ENCODE measurements around the gene KIF2C. TPM values are rescaled to one million over a fixed set of nuclear protein-coding genes. Genes with fewer than 3 reads are reported as not detected.

Gene KIF2C
- polyA plus RNA-seq, 2 of the 4 experiments (the other 2 are of a cell fraction): 26.9 to 40.5 TPM

GRCh38 chr1:44817307-44817706 is 77.7 kb downstream of the KIF2C start:
- no peak overlapping the region for H3K4me2 ChIP-seq
- no peak for FAIRE-seq
- no peak for DNase-seq (ENCODE audit: low read depth in 1 of 2, low spot score in 1 of 2)
- TF ChIP-seq HOXA7 (CRISPR knock-in tag; IDR thresholded peaks at IDR 0.05): no peak
- TF ChIP-seq FOSB (CRISPR knock-in tag; IDR thresholded peaks at IDR 0.05): no peak
- no peak for TF ChIP-seq RFX5 (IDR thresholded peaks at IDR 0.05)
- TF ChIP-seq MAZ (IDR thresholded peaks at IDR 0.05; ENCODE audit: borderline replicate concordance, low read depth, low read length): no peak
- TF ChIP-seq BHLHE40 (IDR thresholded peaks at IDR 0.05; ENCODE audit: low read depth, low read length): no peak
- TF ChIP-seq POLR2A (IDR thresholded peaks at IDR 0.05; ENCODE audit: low read length): no peak
- no peak for TF ChIP-seq ZFP36 (IDR thresholded peaks at IDR 0.05; ENCODE audit: borderline replicate concordance, partially characterized antibody)
- no peak for TF ChIP-seq BCL3 (IDR thresholded peaks at IDR 0.05)
- TF ChIP-seq RCOR1 (IDR thresholded peaks at IDR 0.05; ENCODE audit: low read depth, low read length): no peak
- TF ChIP-seq CHD2 (IDR thresholded peaks at IDR 0.05; ENCODE audit: low read length, partially characterized antibody): no peak
- no peak for TF ChIP-seq PHF8 (IDR thresholded peaks at IDR 0.05; ENCODE audit: borderline replicate concordance, low read depth)
- no peak for TF ChIP-seq USF2 (IDR thresholded peaks at IDR 0.05)
- TF ChIP-seq HDAC2 (IDR thresholded peaks at IDR 0.05): no peak
- TF ChIP-seq ZNF302 (CRISPR knock-in tag; IDR thresholded peaks at IDR 0.05): no peak
- no peak for TF ChIP-seq HMGXB4 (CRISPR knock-in tag; IDR thresholded peaks at IDR 0.05; ENCODE audit: borderline replicate concordance)
- no peak for TF ChIP-seq FOXS1 (CRISPR knock-in tag; IDR thresholded peaks at IDR 0.05)
- TF ChIP-seq ATOH8 (CRISPR knock-in tag; IDR thresholded peaks at IDR 0.05; ENCODE audit: low read depth): no peak
- no peak for TF ChIP-seq KDM1A (IDR thresholded peaks at IDR 0.05; ENCODE audit: low read depth)
- no peaks in the 10 kb centered on the region for H3K9me3 ChIP-seq
- ChIA-PET CTCF (interaction anchor here (0.6 to 4.3 kb wide), 7 partner anchors 8 to 87 kb away, joined by 3 to 21 read pairs (median 3); partner anchors contain the start of genes BTBD19 and PLK3), POLR2A (interaction anchor here (0.6 to 3.0 kb wide), 3 partner anchors 9 to 17 kb away, joined by 3 to 57 read pairs (median 4); partner anchors contain the start of genes BTBD19, DYNLT4 and PLK3)
- 89% methylated on average over 2 of the region's 2 CpGs for WGBS (ENCODE audit: missing lambda C conversion rate)
- no peak for ATAC-seq
- no peak overlapping the region for H3K4me3 ChIP-seq
- peaks cover 19% of the 10 kb centered on the region for H3K4me1 ChIP-seq
- H3K27ac ChIP-seq: no peak overlapping the region

Small RNA genes within 50 kb of the gene (small RNA-seq; reads per million reads assigned to genes)
- 246 to 3,824 (median 1,687) reads per million in 6 experiments for gene RNU5D-1
- 6.0 to 706 (median 146) reads per million in 6 experiments for gene RNU5F-1
- 152 to 1,703 (median 937) reads per million in 6 experiments for gene SNORD38A
- gene SNORD38B: 0 reads per million in 6 experiments
- gene SNORD46: 0.35 to 72.2 (median 3.4) reads per million in 6 experiments
- gene SNORD55: 0 reads per million in 6 experiments

Other genes with a start within 250 kb of the KIF2C start
- gene TMEM53, start 65.4 kb upstream of the KIF2C start, polyA plus RNA-seq (2011; rRNA removed): 6.2 and 8.9 TPM in 2 replicates
- gene TMEM53, start 65.4 kb upstream of the KIF2C start, polyA plus RNA-seq (2017; fragmentation: RNase III; extraction: RNeasy Plus Mini Kit Qiagen cat#74134 plus additional on column Dnase treatment): 4.8 to 8.9 TPM (median 8.0 TPM) in 3 replicates
- gene ARMH1, start 65.1 kb upstream of the KIF2C start, polyA plus RNA-seq (2011; rRNA removed): 2.7 TPM in 2 replicates
- gene ARMH1, start 65.1 kb upstream of the KIF2C start, polyA plus RNA-seq (2017; fragmentation: RNase III; extraction: RNeasy Plus Mini Kit Qiagen cat#74134 plus additional on column Dnase treatment): 1.3 to 2.4 TPM (median 1.7 TPM) in 3 replicates
- gene RNU5D-1, start 8.7 kb upstream of the KIF2C start, polyA plus RNA-seq (2011; rRNA removed): not detected in 2 replicates
- gene RNU5D-1, start 8.7 kb upstream of the KIF2C start, polyA plus RNA-seq (2017; fragmentation: RNase III; extraction: RNeasy Plus Mini Kit Qiagen cat#74134 plus additional on column Dnase treatment): not detected in 3 replicates
- gene RPS8, start 35.7 kb downstream of the KIF2C start, polyA plus RNA-seq (2011; rRNA removed): 1,515 and 1,820 TPM in 2 replicates
- 1,575 to 1,608 TPM (median 1,577 TPM) in 3 replicates for gene RPS8, start 35.7 kb downstream of the KIF2C start, polyA plus RNA-seq (2017; fragmentation: RNase III; extraction: RNeasy Plus Mini Kit Qiagen cat#74134 plus additional on column Dnase treatment)
- gene BEST4, start 48.3 kb downstream of the KIF2C start, polyA plus RNA-seq (2011; rRNA removed): 0.04 and 0.09 TPM in 2 replicates
- 0.07 to 0.08 TPM in 2 of 3 replicates, not detected in the other for gene BEST4, start 48.3 kb downstream of the KIF2C start, polyA plus RNA-seq (2017; fragmentation: RNase III; extraction: RNeasy Plus Mini Kit Qiagen cat#74134 plus additional on column Dnase treatment)
- 12.6 and 16.0 TPM in 2 replicates for gene PLK3, start 60.5 kb downstream of the KIF2C start, polyA plus RNA-seq (2011; rRNA removed)
- gene PLK3, start 60.5 kb downstream of the KIF2C start, polyA plus RNA-seq (2017; fragmentation: RNase III; extraction: RNeasy Plus Mini Kit Qiagen cat#74134 plus additional on column Dnase treatment): 10.9 to 11.6 TPM (median 11.2 TPM) in 3 replicates
- gene DYNLT4, start 67.5 kb downstream of the KIF2C start, polyA plus RNA-seq (2011; rRNA removed): 0.21 TPM in 1 of 2 replicates, not detected in the other
- gene DYNLT4, start 67.5 kb downstream of the KIF2C start, polyA plus RNA-seq (2017; fragmentation: RNase III; extraction: RNeasy Plus Mini Kit Qiagen cat#74134 plus additional on column Dnase treatment): 0.12 to 0.18 TPM in 2 of 3 replicates, not detected in the other
- 4.2 and 4.7 TPM in 2 replicates for gene BTBD19, start 68.7 kb downstream of the KIF2C start, polyA plus RNA-seq (2011; rRNA removed)
- 4.5 to 8.9 TPM (median 7.4 TPM) in 3 replicates for gene BTBD19, start 68.7 kb downstream of the KIF2C start, polyA plus RNA-seq (2017; fragmentation: RNase III; extraction: RNeasy Plus Mini Kit Qiagen cat#74134 plus additional on column Dnase treatment)
- gene PTCH2, start 103.4 kb downstream of the KIF2C start, polyA plus RNA-seq (2011; rRNA removed): 0.14 and 0.25 TPM in 2 replicates
- 0.22 to 0.32 TPM (median 0.25 TPM) in 3 replicates for gene PTCH2, start 103.4 kb downstream of the KIF2C start, polyA plus RNA-seq (2017; fragmentation: RNase III; extraction: RNeasy Plus Mini Kit Qiagen cat#74134 plus additional on column Dnase treatment)
- 25.4 and 35.2 TPM in 2 replicates for gene EIF2B3, start 246.8 kb downstream of the KIF2C start, polyA plus RNA-seq (2011; rRNA removed)
- 21.4 to 25.8 TPM (median 22.1 TPM) in 3 replicates for gene EIF2B3, start 246.8 kb downstream of the KIF2C start, polyA plus RNA-seq (2017; fragmentation: RNase III; extraction: RNeasy Plus Mini Kit Qiagen cat#74134 plus additional on column Dnase treatment)